Astrocyte of the hippocampus (primary cell): ENCODE data around the gene RLN1.
"Not testable (repeated sequence)": the region's sequence is repeated elsewhere in the genome, so short reads cannot be mapped to it uniquely, and the experiment has no call there.

ENCODE experiments used
- DNase-seq: peaks from one replicate; pipeline ENCODE4 v3.0.0; 2011; ENCODE audit warnings: low read depth, low spot score

The RLN1 gene

GRCh38 chr9:5338992-5339981 lies at the start of gene RLN1:
Gene RLN1 (minus strand): TSS chr9:5339876. CDS start chr9:5339746, 130 bp downstream.
- peak; percentile 6 for DNase-seq

- peak; percentile 88 for DNase-seq
Observed at GRCh38 chr9:5389109-5389732, 49.5 kb upstream of the RLN1 start.

- peak; percentile 64 for DNase-seq
Observed at GRCh38 chr9:5388026-5388819, 48.5 kb upstream of the RLN1 start.

GRCh38 chr9:5384436-5384835 lies 44.8 kb upstream of the RLN1 start:
- no peak for DNase-seq

GRCh38 chr9:5382479-5382878 lies 42.8 kb upstream of the RLN1 start:
- DNase-seq: no peak

- no peak for DNase-seq
Observed at GRCh38 chr9:5375790-5376477, 36.3 kb upstream of the RLN1 start.

- DNase-seq: no peak
Observed at GRCh38 chr9:5375091-5375490, 35.4 kb upstream of the RLN1 start.

- DNase-seq: peak; percentile 9
Observed at GRCh38 chr9:5364294-5365024, 24.8 kb upstream of the RLN1 start.

- peak; percentile 9 for DNase-seq
Observed at GRCh38 chr9:5361326-5362010, 21.8 kb upstream of the RLN1 start.

- no peak for DNase-seq
Observed at GRCh38 chr9:5360341-5360740, 20.7 kb upstream of the RLN1 start.

- DNase-seq: no peak
Observed at GRCh38 chr9:5357431-5358105, 17.9 kb upstream of the RLN1 start.

GRCh38 chr9:5355817-5356216 lies 16.1 kb upstream of the RLN1 start:
- DNase-seq: no peak

- DNase-seq: no peak
Observed at GRCh38 chr9:5355226-5355625, 15.6 kb upstream of the RLN1 start.

- DNase-seq: no peak
Observed at GRCh38 chr9:5354184-5354583, 14.5 kb upstream of the RLN1 start.

- DNase-seq: no peak
Observed at GRCh38 chr9:5352637-5353248, 13.1 kb upstream of the RLN1 start.

- DNase-seq: no peak
Observed at GRCh38 chr9:5336688-5337087, 3.0 kb downstream of the RLN1 start.

- DNase-seq: not testable (repeated sequence)
Observed at GRCh38 chr9:5331276-5331675, 8.4 kb downstream of the RLN1 start.

GRCh38 chr9:5326893-5327548 lies 12.7 kb downstream of the RLN1 start:
- no peak for DNase-seq

GRCh38 chr9:5326187-5326586 lies 13.5 kb downstream of the RLN1 start:
- DNase-seq: no peak
